NB4 (cell line): ENCODE measurements around the gene RCOR1.

Experiments
- DNase-seq: peaks from one replicate; pipeline ENCODE4 v3.0.0; 2010; ENCODE audit warnings: low read depth
- H3K4me3 ChIP-seq: one replicate; pipeline ENCODE4 v1.5.1; 2011; ENCODE audit warnings: mild to moderate bottlenecking, low read depth, low read length, moderate library complexity
- CTCF ChIP-seq: IDR thresholded peaks from one replicate; pipeline ENCODE4 v1.5.1; 2012; ENCODE audit warnings: low read depth, low read length
- MAX ChIP-seq: IDR thresholded peaks from 2 replicates; pipeline ENCODE4 v1.6.1; 2011; ENCODE audit warnings: low read depth, low read length
- MYC ChIP-seq: IDR thresholded peaks from 2 replicates; pipeline ENCODE4 v1.6.1; 2011; ENCODE audit warnings: low read depth, low read length
- POLR2A ChIP-seq: IDR thresholded peaks from 2 replicates; pipeline ENCODE4 v1.6.1; 2011; ENCODE audit warnings: mild to moderate bottlenecking; ENCODE audit not compliant: insufficient read length; ENCODE audit errors: extremely low read depth

The RCOR1 gene

GRCh38 chr14:102584871-102585869 lies 7.3 kb upstream of the RCOR1 start:
- H3K4me3 ChIP-seq = no peak overlapping the region
- DNase-seq = no peak
- no peak for TF ChIP-seq MAX
- TF ChIP-seq POLR2A = no peak
- TF ChIP-seq CTCF = no peak

- TF ChIP-seq MAX = no peak
- no peak for TF ChIP-seq MYC
- no peak for DNase-seq
- H3K4me3 ChIP-seq = no peak overlapping the region
These were observed 5.9 kb upstream of the RCOR1 start for GRCh38 chr14:102586420-102587104.

- DNase-seq = no peak
- H3K4me3 ChIP-seq = no peak overlapping the region
- TF ChIP-seq MYC (no peak), MAX (no peak), CTCF (no peak), POLR2A (no peak)
These were observed 3.6 kb upstream of the RCOR1 start for GRCh38 chr14:102588821-102589220.

- no peak overlapping the region for H3K4me3 ChIP-seq
- TF ChIP-seq POLR2A (no peak), MYC (no peak), CTCF (no peak), MAX (no peak)
- DNase-seq = no peak
These were observed 2.6 kb upstream of the RCOR1 start for GRCh38 chr14:102589761-102590290.

- peak; percentile 45 for DNase-seq
- peak; percentile 2 for TF ChIP-seq CTCF
- TF ChIP-seq POLR2A = no peak
- peak overlapping the region; percentile 74 for H3K4me3 ChIP-seq
These were observed 1.8 kb upstream of the RCOR1 start for GRCh38 chr14:102590667-102591099.

- peak overlapping the region; percentile 74 for H3K4me3 ChIP-seq
- no peak for DNase-seq
These were observed 991 bp upstream of the RCOR1 start for GRCh38 chr14:102591372-102591943.

More at GRCh38 chr14:102591372-102591943, 991 bp upstream of the RCOR1 start:
- no peak for TF ChIP-seq CTCF
- no peak for TF ChIP-seq MYC
- TF ChIP-seq MAX = no peak
- no peak for TF ChIP-seq POLR2A
